Activated naive CD8-positive, alpha-beta T cell treated with anti-CD3 and anti-CD28 coated beads for 36 hours (primary cell): ENCODE data around the gene CASP1. TPM values are rescaled to one million over a fixed set of nuclear protein-coding genes. Genes with fewer than 3 reads are reported as not detected.

Experiments
- DNase-seq: peaks from one replicate; pipeline ENCODE4 v3.0.0; 2021
- H3K27ac Mint-ChIP-seq: one replicate; pipeline ENCODE4 v1.8.0; 2022; ENCODE audit warnings: mild to moderate bottlenecking, moderate library complexity, mixed read lengths
- H3K27me3 Mint-ChIP-seq: one replicate; pipeline ENCODE4 v1.8.0; 2022; ENCODE audit warnings: mild to moderate bottlenecking, mixed read lengths
- H3K36me3 Mint-ChIP-seq: one replicate; pipeline ENCODE4 v1.8.0; 2021; ENCODE audit warnings: mild to moderate bottlenecking, mixed read lengths
- H3K4me1 Mint-ChIP-seq: one replicate; pipeline ENCODE4 v1.8.0; 2021; ENCODE audit warnings: mixed read lengths
- H3K4me3 Mint-ChIP-seq: one replicate; pipeline ENCODE4 v1.8.0; 2022; ENCODE audit warnings: mild to moderate bottlenecking, moderate library complexity, mixed read lengths
- H3K9me3 Mint-ChIP-seq: one replicate; pipeline ENCODE4 v1.8.0; 2022; ENCODE audit warnings: mixed read lengths
- total RNA-seq, 2 experiments: library from RNA; stranded (reverse); gene quantifications; one replicate each; pipeline ENCODE4 v1.2.3, GENCODE V29; 2021

The CASP1 gene
- total RNA-seq, 2 experiments from 2014 or later = 38.9 to 40.1 TPM

DNA sequence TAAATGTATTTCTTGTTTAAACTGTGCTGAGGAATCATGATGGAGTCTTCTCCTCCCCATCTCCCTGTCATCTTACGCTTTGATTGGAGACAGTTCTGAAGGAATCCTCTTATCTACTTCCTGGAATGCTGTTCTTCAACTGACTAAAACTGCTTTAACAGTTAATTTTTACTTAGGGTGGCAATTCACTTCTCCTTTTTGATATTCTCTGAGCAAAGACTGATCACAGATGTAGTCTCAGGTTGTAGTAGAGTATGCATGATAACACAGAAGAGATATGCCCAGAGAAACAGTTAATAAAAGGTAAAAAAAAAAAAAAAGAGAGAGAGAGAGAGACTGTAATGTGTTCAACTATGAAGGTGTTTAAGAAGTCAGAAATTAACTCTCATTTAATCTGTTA is 10.6 kb downstream of the CASP1 start:
- H3K4me3 Mint-ChIP-seq = no peak overlapping the region
- H3K4me1 Mint-ChIP-seq = peaks cover 8% of the 10 kb centered on the region
- no peak overlapping the region for H3K27ac Mint-ChIP-seq
- peaks cover 25% of the 10 kb centered on the region for H3K36me3 Mint-ChIP-seq
- DNase-seq = no peak
- peaks cover 2% of the 10 kb centered on the region for H3K9me3 Mint-ChIP-seq
- no peaks in the 10 kb centered on the region for H3K27me3 Mint-ChIP-seq

DNA sequence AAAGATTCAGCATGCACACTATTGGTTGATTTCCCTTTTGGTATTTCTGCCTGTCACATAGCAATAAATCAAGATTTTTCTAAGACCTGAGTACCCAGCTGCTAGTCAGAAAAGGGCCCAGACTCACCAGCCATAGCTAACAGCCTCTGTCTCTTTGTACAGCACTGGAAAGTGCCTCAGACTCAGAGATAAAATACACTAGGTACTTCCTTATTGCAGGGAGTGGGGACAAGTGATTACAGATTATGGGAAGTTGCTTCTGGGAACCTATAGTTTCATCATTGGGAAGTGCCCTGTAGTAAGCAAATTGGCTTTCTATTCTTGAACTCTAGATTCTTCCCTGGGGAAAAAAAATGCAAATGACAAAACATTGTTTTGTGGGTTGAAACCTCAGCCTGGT is 11.9 kb downstream of the CASP1 start, which contains the start of gene CASP5:
Gene CASP5 (minus strand): TSS at position 166 of the 400 bp plus-strand sequence. CDS start 32 bp downstream, at position 134.
- Mint-ChIP-seq H3K36me3 (peaks cover 15% of the 10 kb centered on the region), H3K27me3 (no peaks in the 10 kb centered on the region), H3K4me3 (no peak within 1 kb of the TSS), H3K9me3 (peaks cover 2% of the 10 kb centered on the region), H3K27ac (no peak within 1 kb of the TSS), H3K4me1 (peaks cover 8% of the 10 kb centered on the region)
- no peak for DNase-seq

GRCh38 chr11:105022527-105022926 is 12.4 kb downstream of the CASP1 start:
- peaks cover 3% of the 10 kb centered on the region for H3K4me1 Mint-ChIP-seq
- H3K36me3 Mint-ChIP-seq = peaks cover 12% of the 10 kb centered on the region
- no peak for DNase-seq
- H3K4me3 Mint-ChIP-seq = no peak overlapping the region
- no peaks in the 10 kb centered on the region for H3K27me3 Mint-ChIP-seq
- H3K27ac Mint-ChIP-seq = no peak overlapping the region
- H3K9me3 Mint-ChIP-seq = peaks cover 2% of the 10 kb centered on the region

GRCh38 chr11:105007463-105007862 is 27.5 kb downstream of the CASP1 start:
- Mint-ChIP-seq H3K4me1 (no peaks in the 10 kb centered on the region), H3K4me3 (no peak overlapping the region), H3K9me3 (no peaks in the 10 kb centered on the region), H3K27ac (no peak overlapping the region), H3K36me3 (no peaks in the 10 kb centered on the region), H3K27me3 (no peaks in the 10 kb centered on the region)
- DNase-seq = no peak

DNA sequence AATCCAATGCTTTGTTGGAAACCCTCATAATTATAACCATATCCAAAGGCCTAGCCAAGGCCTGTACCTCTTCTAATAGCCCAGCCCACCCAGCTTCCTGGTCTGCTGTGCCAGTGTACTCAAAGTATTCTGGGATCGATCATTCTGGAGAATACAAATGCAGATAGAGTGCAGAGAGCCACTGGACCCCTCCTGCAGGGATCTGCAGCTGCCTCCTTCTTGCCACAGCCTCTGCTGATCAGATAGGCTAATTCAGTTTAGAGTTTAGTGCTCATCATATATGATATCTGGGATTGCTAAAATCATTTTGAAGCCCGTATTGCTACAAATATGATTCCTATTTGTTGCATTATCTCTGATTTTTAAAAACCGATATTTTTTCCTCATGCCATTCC is 29.5 kb downstream of the CASP1 start:
- Mint-ChIP-seq H3K4me1 (peaks cover 5% of the 10 kb centered on the region), H3K27ac (no peak overlapping the region), H3K36me3 (no peaks in the 10 kb centered on the region), H3K9me3 (peaks cover 2% of the 10 kb centered on the region), H3K27me3 (no peaks in the 10 kb centered on the region), H3K4me3 (no peak overlapping the region)
- no peak for DNase-seq

- H3K27me3 Mint-ChIP-seq = no peaks in the 10 kb centered on the region
- H3K9me3 Mint-ChIP-seq = peaks cover 2% of the 10 kb centered on the region
- no peak overlapping the region for H3K4me3 Mint-ChIP-seq
- no peak overlapping the region for H3K27ac Mint-ChIP-seq
- peaks cover 10% of the 10 kb centered on the region for H3K4me1 Mint-ChIP-seq
- no peaks in the 10 kb centered on the region for H3K36me3 Mint-ChIP-seq
- DNase-seq = no peak
These were observed 30.9 kb downstream of the CASP1 start for GRCh38 chr11:105004021-105004420.

DNA sequence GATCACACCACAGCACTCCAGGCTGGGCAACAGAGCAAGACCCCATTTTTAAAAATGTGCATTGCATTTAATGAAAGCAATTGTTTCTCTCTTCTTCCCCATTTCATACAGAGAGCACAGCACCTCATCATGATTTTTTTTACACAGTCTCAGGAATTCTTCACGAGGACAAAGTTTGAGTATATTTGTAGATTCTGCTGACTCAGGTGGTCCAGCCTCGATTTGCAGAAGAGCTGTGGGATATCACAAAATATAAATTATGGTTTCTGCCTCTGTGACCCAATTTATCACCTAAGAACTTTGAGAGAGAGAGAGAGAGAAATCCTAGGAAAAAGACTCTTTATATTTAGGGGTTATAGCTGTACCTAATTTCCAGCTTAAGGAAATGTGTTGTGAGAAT is 31.8 kb downstream of the CASP1 start:
- Mint-ChIP-seq H3K36me3 (no peaks in the 10 kb centered on the region), H3K4me3 (no peak overlapping the region), H3K4me1 (peaks cover 10% of the 10 kb centered on the region), H3K9me3 (peaks cover 2% of the 10 kb centered on the region), H3K27ac (no peak overlapping the region), H3K27me3 (no peaks in the 10 kb centered on the region)
- DNase-seq = no peak

DNA sequence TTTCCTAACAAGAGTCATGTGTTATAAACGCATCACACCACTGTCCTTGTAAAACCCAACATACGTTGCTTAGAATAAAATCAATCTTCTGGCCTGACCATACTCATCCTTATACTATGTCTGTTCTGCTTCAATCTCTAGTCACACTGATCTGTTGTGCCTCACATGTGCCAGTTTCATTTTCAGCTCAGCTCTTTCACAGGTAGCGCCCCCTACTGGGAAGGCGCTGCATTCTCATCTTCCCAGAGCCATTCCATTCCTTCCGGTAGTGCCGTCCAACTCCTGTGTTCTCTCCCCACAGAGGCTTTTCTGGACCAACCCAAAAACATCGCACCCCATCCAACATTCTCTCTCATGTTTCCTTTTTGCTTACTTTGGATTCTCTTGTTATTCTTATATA is 34.1 kb downstream of the CASP1 start:
- Mint-ChIP-seq H3K9me3 (peaks cover 2% of the 10 kb centered on the region), H3K27me3 (no peaks in the 10 kb centered on the region), H3K27ac (no peak overlapping the region), H3K4me1 (peaks cover 10% of the 10 kb centered on the region), H3K4me3 (no peak overlapping the region), H3K36me3 (no peaks in the 10 kb centered on the region)
- DNase-seq = peak; percentile 43

GRCh38 chr11:105000167-105000566 is 34.8 kb downstream of the CASP1 start:
- DNase-seq = no peak
- no peaks in the 10 kb centered on the region for H3K36me3 Mint-ChIP-seq
- H3K27ac Mint-ChIP-seq = no peak overlapping the region
- H3K4me3 Mint-ChIP-seq = no peak overlapping the region
- H3K27me3 Mint-ChIP-seq = no peaks in the 10 kb centered on the region
- H3K4me1 Mint-ChIP-seq = peaks cover 10% of the 10 kb centered on the region
- peaks cover 2% of the 10 kb centered on the region for H3K9me3 Mint-ChIP-seq

DNA sequence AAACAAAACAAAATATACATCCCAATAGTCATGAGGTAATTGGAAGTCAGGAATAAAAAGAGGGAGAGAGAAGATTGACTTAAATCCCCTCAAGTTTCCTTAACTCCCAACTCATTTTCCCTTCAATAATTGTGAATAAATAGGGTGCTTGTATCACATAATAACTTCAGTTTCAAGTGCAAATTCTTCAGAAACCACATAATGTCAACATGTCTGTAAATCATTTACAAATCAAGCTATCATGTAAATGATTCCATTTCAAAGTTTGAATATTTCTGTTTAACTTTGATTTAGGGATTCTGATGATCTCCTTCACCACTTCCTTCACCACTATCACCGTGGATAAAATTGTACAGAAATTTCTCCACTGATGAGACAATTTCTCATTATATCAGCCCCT is 35.2 kb downstream of the CASP1 start:
- H3K27ac Mint-ChIP-seq = no peak overlapping the region
- no peak for DNase-seq
- H3K36me3 Mint-ChIP-seq = no peaks in the 10 kb centered on the region
- H3K4me3 Mint-ChIP-seq = no peak overlapping the region
- no peaks in the 10 kb centered on the region for H3K27me3 Mint-ChIP-seq
- H3K9me3 Mint-ChIP-seq = peaks cover 2% of the 10 kb centered on the region
- peaks cover 10% of the 10 kb centered on the region for H3K4me1 Mint-ChIP-seq

GRCh38 chr11:104997288-104997687 is 37.7 kb downstream of the CASP1 start:
- Mint-ChIP-seq H3K27ac (no peak overlapping the region), H3K4me3 (no peak overlapping the region), H3K27me3 (no peaks in the 10 kb centered on the region), H3K4me1 (peaks cover 10% of the 10 kb centered on the region), H3K9me3 (peaks cover 2% of the 10 kb centered on the region), H3K36me3 (no peaks in the 10 kb centered on the region)
- DNase-seq = no peak

DNA sequence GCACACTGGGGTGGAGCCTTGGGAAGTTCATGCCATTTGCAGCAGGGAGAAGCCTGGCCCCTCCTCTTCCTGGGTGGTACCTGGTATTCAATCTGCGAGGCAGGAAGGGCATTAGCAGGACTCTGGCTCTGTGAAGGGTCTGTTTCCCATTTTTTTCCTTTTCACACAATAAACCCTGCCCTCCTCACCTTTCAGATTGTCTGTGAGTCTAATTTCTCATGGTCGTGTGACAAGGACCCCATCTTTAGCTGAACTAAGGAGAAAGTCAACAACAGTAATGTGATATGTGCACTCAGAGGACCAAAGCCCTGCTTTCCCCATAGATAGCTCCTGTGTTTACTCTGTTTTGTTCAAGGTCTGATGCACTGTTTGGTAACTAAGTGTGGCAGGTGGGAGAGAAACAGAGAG is 39.9 kb downstream of the CASP1 start:
- Mint-ChIP-seq H3K27me3 (no peaks in the 10 kb centered on the region), H3K4me1 (peaks cover 2% of the 10 kb centered on the region), H3K36me3 (no peaks in the 10 kb centered on the region), H3K27ac (no peak overlapping the region), H3K4me3 (no peak overlapping the region), H3K9me3 (no peaks in the 10 kb centered on the region)
- DNase-seq = no peak

DNA sequence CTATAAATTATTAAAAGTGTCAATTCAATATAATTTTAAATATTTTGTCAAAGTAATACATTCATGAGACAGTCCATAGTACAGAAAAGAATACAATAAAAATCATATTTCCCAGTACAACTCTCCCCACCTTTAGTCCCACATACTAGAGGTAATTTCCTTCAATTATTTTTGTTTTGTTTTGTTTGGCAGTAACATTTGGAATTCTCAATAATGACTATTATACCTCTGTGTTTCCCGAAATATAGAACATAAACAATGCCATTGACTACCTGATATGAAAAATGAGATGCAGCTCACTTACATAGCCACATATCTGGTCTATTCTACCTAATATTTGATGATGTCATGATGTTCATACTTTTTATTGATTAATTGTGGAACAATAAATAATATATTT is 42.2 kb downstream of the CASP1 start:
- H3K4me1 Mint-ChIP-seq = no peaks in the 10 kb centered on the region
- H3K9me3 Mint-ChIP-seq = peaks cover 8% of the 10 kb centered on the region
- no peak overlapping the region for H3K27ac Mint-ChIP-seq
- H3K4me3 Mint-ChIP-seq = no peak overlapping the region
- H3K27me3 Mint-ChIP-seq = no peaks in the 10 kb centered on the region
- no peak for DNase-seq
- H3K36me3 Mint-ChIP-seq = no peaks in the 10 kb centered on the region

GRCh38 chr11:104991994-104992393 is 43.0 kb downstream of the CASP1 start:
- no peak for DNase-seq
- H3K27me3 Mint-ChIP-seq = no peaks in the 10 kb centered on the region
- H3K4me1 Mint-ChIP-seq = no peaks in the 10 kb centered on the region
- H3K4me3 Mint-ChIP-seq = no peak overlapping the region
- no peaks in the 10 kb centered on the region for H3K36me3 Mint-ChIP-seq
- H3K9me3 Mint-ChIP-seq = peaks cover 12% of the 10 kb centered on the region
- H3K27ac Mint-ChIP-seq = no peak overlapping the region

- no peaks in the 10 kb centered on the region for H3K36me3 Mint-ChIP-seq
- no peaks in the 10 kb centered on the region for H3K4me1 Mint-ChIP-seq
- DNase-seq = no peak
- H3K4me3 Mint-ChIP-seq = no peak overlapping the region
- H3K9me3 Mint-ChIP-seq = peaks cover 12% of the 10 kb centered on the region
- H3K27me3 Mint-ChIP-seq = no peaks in the 10 kb centered on the region
- H3K27ac Mint-ChIP-seq = no peak overlapping the region
These were observed 50.1 kb downstream of the CASP1 start for GRCh38 chr11:104984808-104985207.

GRCh38 chr11:104979839-104980238 is 55.1 kb downstream of the CASP1 start:
- peaks cover 5% of the 10 kb centered on the region for H3K9me3 Mint-ChIP-seq
- H3K27me3 Mint-ChIP-seq = no peaks in the 10 kb centered on the region
- no peak for DNase-seq
- H3K4me1 Mint-ChIP-seq = no peaks in the 10 kb centered on the region
- H3K36me3 Mint-ChIP-seq = no peaks in the 10 kb centered on the region
- no peak overlapping the region for H3K4me3 Mint-ChIP-seq
- no peak overlapping the region for H3K27ac Mint-ChIP-seq
